H9 (cell line): ENCODE measurements around the gene EXOSC1. TPM values are rescaled to one million over a fixed set of nuclear protein-coding genes. Genes with fewer than 3 reads are reported as not detected.

Experiments used
- DNase-seq: peaks from one replicate; pipeline ENCODE4 v3.0.0-alpha.2; 2017
- H2AFZ ChIP-seq: one replicate; pipeline ENCODE4 v1.6.1; 2013; ENCODE audit warnings: mild to moderate bottlenecking, low read length, control low read depth, moderate library complexity
- H2AK5ac ChIP-seq: 2 replicates; pipeline ENCODE4 v1.6.1; 2013; ENCODE audit warnings: low read length, control low read depth, mixed read lengths; ENCODE audit not compliant: insufficient read length
- H2BK120ac ChIP-seq: one replicate; pipeline ENCODE4 v1.6.1; 2013; ENCODE audit warnings: low read depth, mild to moderate bottlenecking, low read length, control low read depth, inconsistent platforms; ENCODE audit not compliant: poor library complexity, severe bottlenecking
- H2BK12ac ChIP-seq: 2 replicates; pipeline ENCODE4 v1.6.1; 2013; ENCODE audit warnings: low read length, control low read depth, mixed read lengths, low read depth; ENCODE audit not compliant: insufficient read length
- H2BK15ac ChIP-seq: 2 replicates; pipeline ENCODE4 v1.6.1; 2013; ENCODE audit warnings: low read depth, low read length, control low read depth
- H2BK20ac ChIP-seq: one replicate; pipeline ENCODE4 v1.6.1; 2013; ENCODE audit warnings: low read depth, mild to moderate bottlenecking, low read length, control low read depth, inconsistent platforms; ENCODE audit not compliant: poor library complexity, severe bottlenecking
- H2BK5ac ChIP-seq: 2 replicates; pipeline ENCODE4 v1.6.1; 2013; ENCODE audit warnings: low read length, control low read depth, mixed read lengths; ENCODE audit not compliant: insufficient read length
- H3K14ac ChIP-seq: 2 replicates; pipeline ENCODE4 v1.6.1; 2013; ENCODE audit warnings: low read length, control low read depth; ENCODE audit not compliant: insufficient read depth
- H3K18ac ChIP-seq: 2 replicates; pipeline ENCODE4 v1.6.1; 2013; ENCODE audit warnings: low read depth, mild to moderate bottlenecking, mixed read lengths, low read length, control low read depth; ENCODE audit not compliant: insufficient read length
- H3K23ac ChIP-seq: 2 replicates; pipeline ENCODE4 v1.6.1; 2013; ENCODE audit warnings: low read length, control low read depth, mixed read lengths, low read depth; ENCODE audit not compliant: insufficient read length
- H3K23me2 ChIP-seq: 2 replicates; pipeline ENCODE4 v1.6.1; 2013; ENCODE audit warnings: low read depth, mild to moderate bottlenecking, mixed read lengths, low read length, control low read depth; ENCODE audit not compliant: insufficient read length, poor library complexity, severe bottlenecking
- H3K27ac ChIP-seq: 2 replicates; pipeline ENCODE4 v1.5.1; 2013; ENCODE audit warnings: low read length, control low read depth, mixed read lengths, low read depth; ENCODE audit not compliant: insufficient read length
- H3K27me3 ChIP-seq: 2 replicates; pipeline ENCODE4 v1.6.1; 2013; ENCODE audit warnings: low read length, control low read depth, inconsistent platforms; ENCODE audit not compliant: insufficient read depth
- H3K4ac ChIP-seq: 2 replicates; pipeline ENCODE4 v1.6.1; 2013; ENCODE audit warnings: low read depth, mild to moderate bottlenecking, control low read depth, inconsistent platforms, low read length, moderate library complexity
- H3K4me1 ChIP-seq: 2 replicates; pipeline ENCODE4 v1.6.1; 2013; ENCODE audit warnings: low read length, control low read depth, inconsistent platforms; ENCODE audit not compliant: insufficient read depth
- H3K4me2 ChIP-seq: 2 replicates; pipeline ENCODE4 v1.6.1; 2013; ENCODE audit warnings: low read length, control low read depth, mixed read lengths; ENCODE audit not compliant: insufficient read length, insufficient read depth
- H3K56ac ChIP-seq: 2 replicates; pipeline ENCODE4 v1.6.1; 2013; ENCODE audit warnings: low read depth, mild to moderate bottlenecking, mixed read lengths, low read length, control low read depth; ENCODE audit not compliant: insufficient read length
- H3K79me1 ChIP-seq: 2 replicates; pipeline ENCODE4 v1.6.1; 2013; ENCODE audit warnings: low read depth, mild to moderate bottlenecking, moderate library complexity, low read length, control low read depth, inconsistent platforms; ENCODE audit not compliant: insufficient read depth, poor library complexity, severe bottlenecking
- H3K79me2 ChIP-seq: 2 replicates; pipeline ENCODE4 v1.6.1; 2013; ENCODE audit warnings: low read length, control low read depth, inconsistent platforms; ENCODE audit not compliant: insufficient read depth
- H3K9ac ChIP-seq: 2 replicates; pipeline ENCODE4 v1.6.1; 2013; ENCODE audit warnings: low read length, control low read depth, mixed read lengths; ENCODE audit not compliant: insufficient read length; ENCODE audit errors: extremely low read depth
- H3K9me3 ChIP-seq: one replicate; pipeline ENCODE4 v1.6.1; 2013; ENCODE audit warnings: low read depth, low read length, inconsistent platforms; ENCODE audit not compliant: control insufficient read depth
- H3T11ph ChIP-seq: one replicate; pipeline ENCODE4 v1.6.1; 2013; ENCODE audit warnings: mild to moderate bottlenecking, low read length, control low read depth, inconsistent platforms
- H4K20me1 ChIP-seq: one replicate; pipeline ENCODE4 v1.6.1; 2013; ENCODE audit not compliant: control insufficient read depth, insufficient read length, insufficient read depth
- H4K5ac ChIP-seq: 2 replicates; pipeline ENCODE4 v1.6.1; 2013; ENCODE audit warnings: low read depth, mild to moderate bottlenecking, mixed read lengths, low read length, control low read depth; ENCODE audit not compliant: insufficient read length
- H4K8ac ChIP-seq: replicated peaks from 2 replicates; pipeline ENCODE4 v1.6.1; 2013; ENCODE audit warnings: low read length, control low read depth, mixed read lengths, low read depth; ENCODE audit not compliant: insufficient read length
- H4K91ac ChIP-seq: 2 replicates; pipeline ENCODE4 v1.6.1; 2013; ENCODE audit warnings: low read depth, mild to moderate bottlenecking, moderate library complexity, mixed read lengths, low read length, control low read depth; ENCODE audit not compliant: insufficient read length
- H3K27ac Mint-ChIP-seq, 3 experiments: 2 replicates in 2 of 3; 3 replicates in 1 of 3; pipeline ENCODE4 v1.8.0; 2020 to 2021; ENCODE audit warnings: mixed read lengths in 3 of 3, mild to moderate bottlenecking in 1 of 3, moderate library complexity in 1 of 3
- H3K27me3 Mint-ChIP-seq: 2 replicates; pipeline ENCODE4 v1.8.0; 2021; ENCODE audit warnings: low read depth, mild to moderate bottlenecking, moderate library complexity, mixed read lengths
- H3K36me3 Mint-ChIP-seq, 3 experiments: 2 replicates in 2 of 3; 3 replicates in 1 of 3; pipeline ENCODE4 v1.8.0; 2020 to 2021; ENCODE audit warnings: low read depth in 3 of 3, mixed read lengths in 3 of 3; ENCODE audit not compliant: insufficient read depth in 1 of 3
- H3K4me1 Mint-ChIP-seq, 2 experiments: 2 replicates each; pipeline ENCODE4 v1.8.0; 2020; ENCODE audit warnings: mixed read lengths in 2 of 2
- H3K4me3 Mint-ChIP-seq, 2 experiments: 2 replicates in 1 of 2; 3 replicates in 1 of 2; pipeline ENCODE4 v1.8.0; 2020 to 2021; ENCODE audit warnings: mild to moderate bottlenecking in 2 of 2, mixed read lengths in 2 of 2, moderate library complexity in 1 of 2
- H3K9me3 Mint-ChIP-seq, 2 experiments: 2 replicates in 1 of 2; 3 replicates in 1 of 2; pipeline ENCODE4 v1.8.0; 2020; ENCODE audit warnings: mild to moderate bottlenecking in 2 of 2, mixed read lengths in 2 of 2, moderate library complexity in 1 of 2
- WGBS: extraction: QIAGEN DNeasy Blood & Tissue Kit; methylation state at CpG from one replicate; pipeline ENCODE4 v1.1.7; 2013; ENCODE audit warnings: missing lambda C conversion rate, low lambda C conversion rate, mixed read lengths; ENCODE audit not compliant: insufficient read length; ENCODE audit errors: extremely low coverage; 5-methylcytosine and 5-hydroxymethylcytosine counted together
- total RNA-seq: library from RNA; stranded (reverse); gene quantifications from 2 replicates; pipeline ENCODE4 v1.2.1, GENCODE V29; 2021
- TF ChIP-seq, protein P1 (sequence below): fragments of 200-600 bp; sonication (generic); conservative IDR thresholded peaks from 3 replicates; pipeline ENCODE4 v1.8.0; 2021; ENCODE audit warnings: antibody characterized with exemption, mild to moderate bottlenecking

EXOSC1 gene
- total RNA-seq, 1 experiment from 2014 or later: 66.4 TPM

DNA sequence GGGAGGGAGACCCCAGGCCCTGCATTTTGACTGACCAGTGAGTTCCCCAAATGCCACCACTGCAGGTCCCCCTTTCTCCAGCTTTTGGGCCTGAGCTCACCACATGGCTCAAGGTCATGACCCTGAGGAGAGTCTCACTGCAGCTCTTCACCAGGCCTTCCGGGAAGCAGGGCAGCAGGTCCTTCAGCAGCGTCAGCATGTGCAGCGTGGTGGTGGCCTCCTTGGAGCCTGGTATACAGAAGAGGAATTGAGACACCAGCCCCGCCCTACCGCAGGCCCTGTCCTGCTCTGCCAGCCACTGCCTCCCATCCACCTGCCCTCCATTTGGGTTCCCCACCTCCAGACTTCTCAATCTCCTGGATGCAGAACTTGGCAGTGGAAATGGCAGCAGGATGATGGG is 57.7 kb downstream of the EXOSC1 start:
- no CpG with 5 or more reads among the region's 5 CpGs for WGBS
- no peaks in the 10 kb centered on the region for H3K9me3 ChIP-seq
- H3K79me2 ChIP-seq: no peaks in the 10 kb centered on the region
- TF ChIP-seq, protein P1, sequence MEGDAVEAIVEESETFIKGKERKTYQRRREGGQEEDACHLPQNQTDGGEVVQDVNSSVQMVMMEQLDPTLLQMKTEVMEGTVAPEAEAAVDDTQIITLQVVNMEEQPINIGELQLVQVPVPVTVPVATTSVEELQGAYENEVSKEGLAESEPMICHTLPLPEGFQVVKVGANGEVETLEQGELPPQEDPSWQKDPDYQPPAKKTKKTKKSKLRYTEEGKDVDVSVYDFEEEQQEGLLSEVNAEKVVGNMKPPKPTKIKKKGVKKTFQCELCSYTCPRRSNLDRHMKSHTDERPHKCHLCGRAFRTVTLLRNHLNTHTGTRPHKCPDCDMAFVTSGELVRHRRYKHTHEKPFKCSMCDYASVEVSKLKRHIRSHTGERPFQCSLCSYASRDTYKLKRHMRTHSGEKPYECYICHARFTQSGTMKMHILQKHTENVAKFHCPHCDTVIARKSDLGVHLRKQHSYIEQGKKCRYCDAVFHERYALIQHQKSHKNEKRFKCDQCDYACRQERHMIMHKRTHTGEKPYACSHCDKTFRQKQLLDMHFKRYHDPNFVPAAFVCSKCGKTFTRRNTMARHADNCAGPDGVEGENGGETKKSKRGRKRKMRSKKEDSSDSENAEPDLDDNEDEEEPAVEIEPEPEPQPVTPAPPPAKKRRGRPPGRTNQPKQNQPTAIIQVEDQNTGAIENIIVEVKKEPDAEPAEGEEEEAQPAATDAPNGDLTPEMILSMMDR: no peak
- H2BK120ac ChIP-seq: no peak overlapping the region
- no peaks in the 10 kb centered on the region for H3K79me1 ChIP-seq
- H3K18ac ChIP-seq: no peak overlapping the region
- Mint-ChIP-seq H3K4me3 (no peak overlapping the region), H3K27ac (0 out of 7 replicates have a peak overlapping the region, but pooled peaks of 1 of the 3 experiments have one; percentile 62), H3K4me1 (no peaks in the 10 kb centered on the region), H3K27me3 (no peaks in the 10 kb centered on the region), H3K36me3 (peaks cover 43 to 67% (median 55%) of the 10 kb centered on the region in 3 experiments; a peak in 6 of 7 replicates), H3K9me3 (no peaks in the 10 kb centered on the region)
- no peak overlapping the region for H2BK12ac ChIP-seq
- no peak overlapping the region for H3K27ac ChIP-seq
- no peak overlapping the region for H2BK20ac ChIP-seq
- no peak overlapping the region for H3K14ac ChIP-seq
- H3T11ph ChIP-seq: no peak overlapping the region
- no peak for DNase-seq
- H3K23ac ChIP-seq: no peak overlapping the region
- H3K56ac ChIP-seq: no peak overlapping the region
- H3K4ac ChIP-seq: no peak overlapping the region
- no peak overlapping the region for H4K8ac ChIP-seq
- H3K9ac ChIP-seq: no peak overlapping the region
- H4K91ac ChIP-seq: no peak overlapping the region
- H3K4me2 ChIP-seq: no peak overlapping the region
- no peaks in the 10 kb centered on the region for H4K20me1 ChIP-seq
- no peak overlapping the region for H4K5ac ChIP-seq
- H2BK5ac ChIP-seq: no peak overlapping the region
- H2BK15ac ChIP-seq: no peak overlapping the region
- H3K23me2 ChIP-seq: no peaks in the 10 kb centered on the region
- H3K4me1 ChIP-seq: no peaks in the 10 kb centered on the region
- H2AFZ ChIP-seq: no peak overlapping the region
- H2AK5ac ChIP-seq: no peak overlapping the region
- no peaks in the 10 kb centered on the region for H3K27me3 ChIP-seq

Other genes starting within 250 kb of the EXOSC1 start
- 30.5 and 33.2 TPM in 2 replicates for gene ARHGAP19, start 153.4 kb downstream of the EXOSC1 start, total RNA-seq
- gene FRAT1, start 126.7 kb downstream of the EXOSC1 start, total RNA-seq: 7.3 and 8.1 TPM in 2 replicates
- gene FRAT2, start 111.3 kb downstream of the EXOSC1 start, total RNA-seq: 128 and 129 TPM in 2 replicates
- gene RRP12, start 44.7 kb downstream of the EXOSC1 start, total RNA-seq: 71.6 and 83.0 TPM in 2 replicates
- gene PGAM1, start 19.8 kb downstream of the EXOSC1 start, total RNA-seq: 932 and 935 TPM in 2 replicates
- gene ZDHHC16, start 169 bp upstream of the EXOSC1 start, total RNA-seq: 43.9 and 45.4 TPM in 2 replicates
- 102 and 104 TPM in 2 replicates for gene MMS19, start 52.4 kb upstream of the EXOSC1 start, total RNA-seq
- 18.1 and 19.0 TPM in 2 replicates for gene UBTD1, start 52.9 kb upstream of the EXOSC1 start, total RNA-seq
- gene ANKRD2, start 126.8 kb upstream of the EXOSC1 start, total RNA-seq: not detected in 2 replicates
- gene HOGA1, start 138.4 kb upstream of the EXOSC1 start, total RNA-seq: 0.72 and 0.79 TPM in 2 replicates
- 0.31 TPM in 1 of 2 replicates, not detected in the other for gene C10orf62, start 143.7 kb upstream of the EXOSC1 start, total RNA-seq
- gene MORN4, start 187.5 kb upstream of the EXOSC1 start, total RNA-seq: 11.9 and 12.0 TPM in 2 replicates
- gene PI4K2A, start 194.7 kb upstream of the EXOSC1 start, total RNA-seq: 29.8 and 30.9 TPM in 2 replicates
- gene AVPI1, start 241.2 kb upstream of the EXOSC1 start, total RNA-seq: 6.5 and 6.9 TPM in 2 replicates